HG02571 (cell line): ENCODE data around the gene LRRC2.
"Not testable (repeated sequence)": the region's sequence is repeated elsewhere in the genome, so short reads cannot be mapped to it uniquely, and the experiment has no call there.

ENCODE experiments used
- ATAC-seq: cut with Tn5 transposase; IDR thresholded peaks from one replicate; pipeline ENCODE4 v1.9.1; 2021; ENCODE audit warnings: mild to moderate bottlenecking, moderate library complexity; ENCODE audit not compliant: unreplicated experiment

LRRC2 gene

DNA sequence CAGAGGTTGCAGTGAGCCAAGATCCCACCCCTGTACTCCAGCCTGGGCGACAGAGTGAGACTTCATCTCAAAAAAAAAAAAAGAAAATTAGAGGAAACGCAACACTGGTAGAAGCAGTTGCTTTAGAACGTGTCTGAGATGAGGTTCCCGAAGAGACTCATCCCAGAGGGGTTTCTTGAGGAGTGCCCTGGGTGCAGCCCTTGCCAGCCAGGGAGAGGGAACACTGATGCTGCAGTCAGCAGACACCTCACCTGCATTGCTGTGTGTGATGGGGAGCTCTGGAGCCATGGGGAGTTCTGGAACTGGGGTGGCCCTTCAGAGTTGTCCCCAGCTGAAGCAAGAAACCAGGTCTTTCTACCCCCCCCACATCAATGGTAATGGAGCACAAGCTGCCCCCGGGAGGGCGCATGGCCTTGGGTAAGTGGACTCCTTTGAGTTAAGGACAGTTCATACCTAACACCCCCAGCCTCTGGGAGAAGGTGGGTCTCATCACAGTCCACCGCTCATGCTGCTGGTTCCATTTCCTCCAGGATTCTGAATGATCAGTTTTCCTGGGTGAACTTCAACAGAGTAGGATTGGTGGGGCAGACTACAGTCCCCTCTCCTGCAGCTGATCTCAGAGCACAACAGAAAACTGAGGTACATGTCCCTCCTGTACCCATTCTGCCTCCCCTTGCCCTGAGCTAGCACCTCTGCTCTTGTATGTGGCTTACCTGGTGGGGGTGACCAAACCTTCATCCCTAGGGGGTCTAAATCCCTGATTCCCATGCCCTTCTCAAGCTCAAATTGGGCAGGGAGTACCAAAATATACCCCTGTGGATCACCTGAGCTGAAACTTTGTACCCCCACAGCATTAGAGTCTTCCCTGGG lies 18.7 kb upstream of the LRRC2 start:
- ATAC-seq: no peak

DNA sequence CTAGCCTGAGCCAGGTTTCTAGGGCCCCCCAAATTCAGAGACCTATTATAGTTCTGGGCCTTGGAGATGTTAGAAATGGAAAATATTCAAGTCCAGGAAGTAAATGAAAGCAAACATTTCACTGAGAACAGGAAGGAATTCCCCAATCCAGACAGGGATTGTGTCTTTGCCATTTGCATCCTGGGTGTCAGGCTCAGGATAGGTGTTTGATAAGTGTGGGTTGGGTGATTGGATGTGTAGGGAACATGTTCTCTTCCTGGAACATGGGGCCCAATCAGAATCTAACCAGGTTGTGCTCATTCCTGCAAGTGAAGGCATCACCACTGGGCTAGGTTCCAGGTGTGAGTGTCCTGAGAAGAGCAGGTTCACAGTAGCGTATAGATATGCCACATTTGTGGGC lies 14.6 kb upstream of the LRRC2 start:
- no peak for ATAC-seq

DNA sequence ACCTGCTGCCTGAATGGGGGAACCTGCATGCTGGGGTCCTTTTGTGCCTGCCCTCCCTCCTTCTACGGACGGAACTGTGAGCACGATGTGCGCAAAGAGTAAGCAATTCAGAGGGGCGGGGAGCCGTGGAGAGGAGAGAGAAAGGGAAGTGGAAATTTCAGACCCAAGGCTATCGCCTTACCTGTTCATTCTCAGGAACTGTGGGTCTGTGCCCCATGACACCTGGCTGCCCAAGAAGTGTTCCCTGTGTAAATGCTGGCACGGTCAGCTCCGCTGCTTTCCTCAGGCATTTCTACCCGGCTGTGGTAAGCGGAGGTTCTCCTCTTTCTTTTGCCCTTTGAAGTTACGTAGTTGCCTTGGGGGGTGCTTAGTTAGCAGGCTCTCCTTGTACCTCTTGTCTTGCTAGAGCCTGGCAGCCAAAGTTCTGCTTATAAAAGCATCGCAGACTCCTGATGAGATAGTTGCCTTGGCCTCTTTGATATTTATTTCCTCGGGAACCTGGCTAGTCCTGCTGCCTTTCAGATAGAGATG lies 13.7 kb upstream of the LRRC2 start:
- ATAC-seq: no peak

DNA sequence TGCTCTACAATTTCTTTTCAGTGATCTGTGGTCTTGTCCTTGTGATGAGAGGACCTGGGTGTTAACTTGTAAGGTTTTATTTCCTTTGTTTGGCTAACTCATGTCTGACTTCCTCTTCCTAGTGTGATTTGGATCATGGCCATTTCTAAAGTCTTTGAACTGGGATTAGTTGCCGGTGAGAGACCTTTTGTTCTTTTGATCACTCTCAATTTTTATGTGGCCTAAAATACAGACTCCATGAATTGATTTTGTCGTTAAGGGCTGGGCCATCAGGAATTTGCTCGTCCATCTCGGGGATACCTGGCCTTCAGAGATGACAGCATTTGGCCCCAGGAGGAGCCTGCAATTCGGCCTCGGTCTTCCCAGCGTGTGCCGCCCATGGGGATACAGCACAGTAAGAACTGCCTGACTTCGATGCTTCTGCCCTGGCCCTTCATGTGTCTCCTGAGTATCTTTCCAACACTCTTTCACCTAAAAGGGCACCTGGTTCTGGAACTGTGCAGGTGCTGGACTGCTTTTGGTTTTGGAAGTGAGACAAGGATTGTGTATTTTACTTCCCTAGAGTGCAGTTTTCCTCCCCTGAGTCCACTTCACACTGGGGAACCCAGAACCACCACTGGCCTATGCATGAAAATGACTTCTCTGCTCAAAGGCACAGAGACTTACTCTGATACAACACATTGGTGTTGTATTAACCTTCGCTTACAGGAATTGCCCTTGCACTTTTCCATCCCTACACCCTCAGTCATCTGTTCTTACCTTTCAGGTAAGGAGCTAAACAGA lies 13.1 kb upstream of the LRRC2 start:
- no peak for ATAC-seq

DNA sequence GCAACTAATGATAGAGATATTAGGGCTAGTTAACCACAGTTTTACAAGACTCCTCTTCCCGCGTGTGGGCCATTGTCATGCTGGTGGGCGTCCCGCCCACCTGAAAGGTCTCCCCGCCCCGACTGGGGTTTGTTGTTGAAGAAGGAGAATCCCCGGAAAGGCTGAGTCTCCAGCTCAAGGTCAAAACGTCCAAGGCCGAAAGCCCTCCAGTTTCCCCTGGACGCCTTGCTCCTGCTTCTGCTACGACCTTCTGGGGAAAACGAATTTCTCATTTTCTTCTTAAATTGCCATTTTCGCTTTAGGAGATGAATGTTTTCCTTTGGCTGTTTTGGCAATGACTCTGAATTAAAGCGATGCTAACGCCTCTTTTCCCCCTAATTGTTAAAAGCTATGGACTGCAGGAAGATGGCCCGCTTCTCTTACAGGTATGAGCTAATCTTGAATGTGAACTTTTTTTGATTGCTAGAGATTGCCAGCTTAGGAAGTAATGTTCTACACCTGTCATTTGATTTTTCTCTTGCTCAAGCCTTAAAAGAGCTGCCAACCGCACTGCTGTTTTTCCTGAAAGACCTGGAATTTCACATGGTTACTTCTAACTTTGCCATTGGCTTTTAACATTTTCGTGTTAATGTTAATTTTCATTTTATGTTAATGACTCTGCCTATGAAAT lies 11.6 kb upstream of the LRRC2 start:
- ATAC-seq: not testable (repeated sequence)

DNA sequence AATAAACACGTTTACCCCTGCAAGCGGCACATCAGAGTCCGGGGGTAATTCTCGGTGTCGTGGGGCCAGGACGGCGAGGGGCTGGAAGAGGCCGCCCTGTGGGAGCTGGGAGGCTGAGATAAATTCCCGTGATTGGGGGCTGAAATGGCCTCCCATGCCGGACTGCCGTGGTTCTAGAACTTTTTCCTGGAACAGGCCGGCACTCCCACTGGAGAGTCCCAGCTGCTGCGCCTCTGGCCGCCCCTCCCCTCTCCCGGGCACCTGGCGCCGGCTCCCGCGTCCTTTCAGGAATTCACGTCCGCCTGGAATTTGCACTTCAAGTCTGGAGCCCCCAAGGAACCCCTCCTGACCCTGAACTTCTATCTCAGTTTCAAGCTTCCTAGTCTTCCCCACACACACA lies 10.8 kb upstream of the LRRC2 start:
- ATAC-seq: no peak

DNA sequence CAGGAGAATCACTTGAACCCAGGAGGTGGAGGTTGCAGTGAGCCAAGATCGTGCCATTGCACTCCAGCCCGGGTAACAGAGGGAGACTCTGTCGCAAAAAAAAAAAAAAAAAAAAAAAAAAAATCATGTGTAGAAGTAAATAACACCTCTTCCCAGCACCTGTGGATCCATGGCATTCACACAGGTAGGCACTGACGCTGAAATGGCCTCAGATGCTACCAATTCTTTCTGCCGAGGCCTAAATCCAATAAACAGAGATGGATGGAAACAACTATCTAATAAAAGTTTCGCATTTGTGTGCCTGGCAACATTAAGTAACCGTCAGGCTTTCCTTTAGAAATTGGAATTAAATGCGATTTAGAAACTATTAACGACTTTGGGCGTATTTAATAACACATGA lies 10.3 kb upstream of the LRRC2 start:
- no peak for ATAC-seq

DNA sequence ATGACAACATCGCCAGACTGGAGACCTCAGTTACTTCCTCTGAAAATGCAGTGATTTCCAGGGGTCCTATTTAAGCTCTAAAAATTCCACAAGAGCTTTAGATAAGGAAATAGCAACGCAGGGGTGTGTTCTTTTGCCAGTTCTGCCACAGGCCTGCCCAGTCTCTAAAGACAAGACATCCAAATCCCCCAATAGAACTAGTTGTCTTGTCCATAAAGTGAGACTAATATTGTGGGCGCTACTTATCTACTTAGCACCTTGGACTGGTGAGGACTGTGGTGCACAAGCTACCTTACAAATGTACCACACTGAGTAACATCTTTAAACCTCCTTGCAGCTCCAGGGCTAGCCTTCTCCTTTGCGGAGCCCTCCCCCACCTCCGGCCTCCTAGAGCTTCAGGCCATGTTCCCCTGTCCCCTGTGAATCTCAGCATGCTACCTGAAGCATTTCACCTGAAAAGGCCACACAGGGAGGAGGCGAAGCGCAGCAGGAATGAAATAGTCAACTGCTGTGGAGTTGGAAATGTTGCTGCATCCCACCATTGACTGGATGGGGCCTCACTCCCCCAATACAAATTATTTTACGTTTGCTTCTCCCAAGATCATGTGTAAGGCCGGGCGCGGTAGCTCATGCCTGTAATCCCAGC lies 9.6 kb upstream of the LRRC2 start:
- no peak for ATAC-seq

DNA sequence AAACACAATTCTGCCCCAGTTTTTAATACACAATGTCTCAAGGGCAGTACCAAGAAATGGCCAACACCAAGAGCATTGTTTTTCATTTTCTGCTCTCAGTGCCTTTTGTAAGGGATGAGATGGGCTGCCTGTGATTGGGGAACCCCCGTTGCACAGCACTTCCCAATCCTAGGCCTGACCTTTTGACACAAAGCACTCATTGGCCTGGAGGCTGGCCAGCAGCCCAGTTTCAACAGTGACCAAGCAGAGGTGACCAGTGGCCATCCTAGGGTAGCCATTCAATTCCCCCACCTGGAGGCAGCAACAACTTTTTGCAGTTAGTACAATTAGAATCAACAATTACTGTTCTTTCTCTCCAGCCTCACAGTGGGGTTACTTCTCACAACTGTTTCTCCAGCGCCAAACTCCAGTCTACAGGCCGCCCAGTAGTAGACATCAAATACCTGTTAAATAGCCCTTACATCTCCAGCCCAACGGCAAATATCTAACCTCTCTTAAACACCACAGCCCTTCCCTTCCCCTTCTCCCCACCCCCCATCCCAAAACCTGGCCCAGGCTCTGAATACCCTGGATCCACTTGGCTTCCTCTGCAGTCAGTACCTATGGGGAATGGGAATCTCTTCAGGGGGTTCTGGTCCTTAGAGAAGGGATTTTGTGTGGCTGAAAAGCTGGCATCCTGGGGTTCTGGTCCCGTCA lies 8.9 kb upstream of the LRRC2 start:
- no peak for ATAC-seq

DNA sequence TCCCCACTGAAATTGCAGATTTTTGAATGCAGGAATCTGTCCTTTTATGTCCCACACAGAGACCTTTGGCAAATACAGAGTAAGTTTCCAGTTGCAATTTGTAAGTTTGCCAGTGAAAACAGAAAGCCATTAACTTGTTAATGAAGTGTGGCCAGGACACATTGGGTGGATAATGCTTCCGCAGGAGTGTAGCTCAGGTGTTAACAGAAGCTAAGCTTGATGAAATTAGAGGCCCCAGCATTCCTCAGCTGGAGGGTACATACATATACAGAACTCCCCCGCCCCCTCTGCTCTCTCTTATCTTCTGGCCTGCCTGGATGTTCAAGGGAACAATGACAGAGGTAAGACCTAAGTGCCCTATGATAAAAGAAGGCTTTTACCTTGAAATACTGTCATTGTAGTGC lies 8.1 kb upstream of the LRRC2 start:
- no peak for ATAC-seq

DNA sequence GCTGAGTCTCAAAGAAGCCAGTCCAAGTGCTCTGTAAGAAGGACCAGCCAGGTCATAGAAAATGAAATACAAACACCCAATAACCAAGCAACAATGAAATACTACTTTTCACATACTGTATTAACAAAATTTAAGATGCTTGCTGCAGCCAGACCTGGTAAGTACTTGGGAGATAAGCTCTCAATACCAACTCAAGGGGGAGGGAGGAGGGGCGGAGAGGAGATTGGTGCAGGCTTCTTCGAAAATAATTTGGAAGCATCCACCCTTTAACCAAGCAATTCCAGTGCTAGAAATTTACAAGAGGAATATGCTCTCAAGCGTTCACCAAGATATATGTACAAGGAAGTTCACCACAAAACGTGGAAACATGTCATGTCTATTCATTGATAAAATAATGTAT lies 7.6 kb upstream of the LRRC2 start:
- ATAC-seq: no peak

DNA sequence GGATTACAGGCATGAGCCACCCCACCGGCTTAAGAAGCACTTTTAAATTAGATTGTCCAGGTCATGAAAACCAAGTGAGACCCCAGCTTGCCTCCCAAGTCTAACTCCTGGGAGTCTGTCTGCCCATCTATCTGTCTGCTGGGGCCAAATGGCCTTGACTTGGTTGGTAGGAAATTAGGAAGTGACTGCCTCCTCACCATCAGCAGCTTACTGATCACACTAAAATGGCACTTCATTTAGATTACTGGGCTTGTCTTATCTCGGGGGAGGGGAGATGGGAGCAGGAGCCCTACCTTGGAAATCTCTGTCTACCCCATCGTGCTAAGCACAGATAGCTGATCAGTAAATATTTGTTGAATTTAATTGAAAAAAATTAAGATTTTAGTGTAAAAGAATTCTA lies 5.6 kb upstream of the LRRC2 start:
- no peak for ATAC-seq

DNA sequence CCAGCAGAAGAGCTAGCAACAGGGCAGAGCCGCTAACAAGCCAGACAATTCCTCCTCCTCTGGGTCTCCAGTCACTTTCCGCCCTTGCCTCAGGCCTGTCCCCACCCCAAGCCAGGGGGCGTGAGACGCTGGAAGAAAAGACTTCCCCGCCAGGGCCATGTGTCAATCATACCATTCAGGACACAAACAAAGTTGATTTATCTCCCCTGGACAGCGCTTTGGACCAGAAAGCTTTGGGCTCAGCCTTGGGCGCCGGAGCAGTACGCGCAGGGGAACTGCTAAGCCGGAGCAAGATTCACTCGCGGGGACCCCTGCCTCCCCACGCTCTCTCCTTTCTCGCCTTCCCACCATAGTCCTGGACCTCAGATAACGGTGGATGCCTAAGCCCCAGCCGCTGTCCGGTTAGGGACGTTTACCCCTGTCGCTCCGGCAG lies 479 bp downstream of the LRRC2 start:
- no peak for ATAC-seq

DNA sequence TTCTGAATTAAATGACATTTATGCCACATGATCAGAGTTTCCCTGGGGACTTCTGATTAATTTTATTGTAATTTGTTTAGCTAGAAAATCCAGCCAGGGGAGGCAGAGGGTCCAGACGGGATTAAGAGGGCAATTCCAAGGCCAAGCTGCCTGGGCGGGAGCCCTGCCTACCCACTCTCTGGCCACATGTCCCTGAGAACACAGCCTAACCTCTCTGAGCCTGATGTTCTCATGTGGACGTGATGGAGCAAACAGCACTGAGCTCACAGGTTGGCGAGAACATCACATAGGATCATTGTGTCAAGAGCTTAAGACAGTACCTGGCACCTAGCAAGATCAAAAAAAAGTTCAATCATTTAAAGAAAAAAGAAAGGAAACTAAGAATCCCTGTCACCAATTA lies 1.0 kb downstream of the LRRC2 start:
- no peak for ATAC-seq

DNA sequence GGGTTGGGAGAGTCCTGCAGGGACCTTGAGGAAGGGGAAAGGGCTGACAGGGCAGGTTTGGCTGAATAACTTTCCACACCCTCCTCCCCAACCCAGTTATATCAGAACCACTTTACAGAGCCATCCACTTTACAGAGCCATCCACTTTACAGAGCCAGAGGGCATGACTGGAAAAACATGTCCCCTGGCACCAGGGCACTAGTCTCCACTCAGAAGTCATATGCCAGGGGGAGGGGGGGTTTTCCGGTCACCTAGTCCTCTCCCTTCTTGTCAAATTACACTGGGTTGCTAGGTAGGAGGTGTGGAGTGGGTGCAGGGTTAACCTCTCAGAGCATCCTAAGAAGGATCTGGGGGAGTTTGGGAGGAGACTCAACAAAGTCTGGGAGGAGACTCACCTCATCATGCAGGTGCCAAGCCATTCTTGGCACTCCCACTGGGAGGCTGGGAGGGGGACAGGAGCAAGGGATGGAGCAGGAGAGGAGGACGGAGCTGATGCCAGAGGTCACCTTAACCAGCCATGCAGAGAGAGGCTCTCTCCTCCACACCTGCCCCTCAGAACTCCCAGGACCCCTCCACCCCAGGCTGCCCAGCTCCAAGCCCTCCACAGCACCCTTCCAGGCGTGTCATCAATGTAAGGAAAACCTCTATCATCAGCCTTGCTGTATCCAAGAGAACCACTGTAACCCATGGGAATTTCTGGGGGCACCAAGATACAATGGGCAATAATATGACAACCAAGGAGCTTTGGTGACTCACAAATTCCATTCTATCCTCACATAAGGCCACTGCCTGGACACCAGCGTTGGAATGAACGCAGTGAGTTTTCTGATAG lies 1.7 kb downstream of the LRRC2 start:
- ATAC-seq: no peak

DNA sequence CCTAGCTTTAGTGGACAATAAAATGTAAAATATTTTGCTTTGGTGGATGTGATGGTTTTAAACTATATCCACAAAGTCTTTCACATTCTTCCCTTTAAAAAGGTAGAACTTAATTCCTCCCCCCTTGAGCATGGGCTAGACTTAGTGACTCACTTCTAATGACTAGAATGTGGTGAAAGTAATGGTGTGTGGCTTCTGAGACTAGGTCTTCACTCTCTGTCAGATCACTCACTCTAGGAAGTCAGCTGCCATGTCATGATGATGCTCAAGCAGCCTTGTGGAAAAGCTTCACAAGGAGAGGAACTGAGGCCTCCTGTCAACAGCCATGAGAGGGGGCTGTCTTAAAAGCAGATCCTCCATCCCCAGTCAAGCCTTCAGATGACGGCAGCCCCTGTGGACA lies 4.2 kb downstream of the LRRC2 start:
- no peak for ATAC-seq

DNA sequence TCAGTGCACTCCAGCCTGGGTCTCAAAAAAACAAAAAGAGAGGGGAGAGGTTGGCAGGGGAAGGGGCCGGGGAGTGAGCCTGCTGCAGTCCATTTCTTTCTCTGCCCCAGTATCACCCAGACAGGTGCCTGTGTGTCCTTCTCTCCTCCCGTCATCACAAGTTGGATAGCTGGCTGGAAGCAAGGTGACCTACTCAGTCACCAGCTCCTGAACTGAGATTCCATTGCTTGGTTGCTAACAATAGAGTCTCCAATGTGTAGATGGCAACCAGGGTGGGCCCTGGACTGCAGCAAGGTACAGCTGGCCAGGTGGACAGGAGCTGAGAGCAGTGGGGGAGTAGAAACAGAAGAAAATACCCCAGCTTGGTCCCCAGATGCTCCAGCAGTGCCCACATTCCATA lies 4.6 kb downstream of the LRRC2 start:
- ATAC-seq: no peak

DNA sequence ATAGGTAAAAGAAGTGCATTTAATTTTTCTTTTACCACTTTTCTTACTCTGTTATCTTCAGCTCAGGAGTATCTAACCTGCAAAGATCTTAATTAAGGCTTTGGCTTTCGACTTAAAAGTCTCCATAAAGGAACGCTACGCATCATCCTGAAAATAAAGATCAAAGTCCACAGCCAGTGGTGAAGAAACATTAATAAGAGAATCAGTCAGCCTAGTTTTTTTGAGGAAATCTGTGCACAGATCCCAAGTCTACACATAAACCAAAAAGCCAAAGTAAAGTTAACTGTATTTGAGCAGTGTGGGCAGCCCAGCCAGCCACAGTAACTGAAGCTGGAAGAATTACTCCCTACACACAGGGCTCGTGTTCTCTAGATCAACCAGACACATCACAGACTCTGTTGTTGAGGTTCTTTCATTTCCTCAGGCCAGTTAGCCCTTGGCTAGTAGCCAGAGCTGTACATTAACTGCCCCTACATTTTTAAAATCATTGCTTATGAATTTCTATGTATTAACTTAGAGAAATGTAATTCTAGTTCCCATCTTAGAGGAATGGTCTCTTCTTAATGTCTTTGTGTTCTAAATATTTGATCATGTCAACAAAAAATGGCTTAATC lies 6.9 kb downstream of the LRRC2 start:
- ATAC-seq: no peak
